Body of pancreas (tissue), 4 donors: ENCODE results near the gene SUMO3.

Experiments used
- POLR2A ChIP-seq, 3 donors: fragments of 450-650 bp; IDR thresholded peaks; one replicate each; pipeline ENCODE4 v1.6.1; 2016; ENCODE audit warnings: antibody characterized with exemption in 3 of 3, mild to moderate bottlenecking in 2 of 3
- TF ChIP-seq, protein P1 (sequence below), 7 experiments: fragments of 450-650 bp in 4 of 7; fragments of 200-600 bp in 3 of 7; sonication (generic) in 3 of 7; IDR thresholded peaks; one replicate each; pipeline ENCODE4 v1.5.1; 2016 to 2019; ENCODE audit warnings: antibody characterized with exemption in 7 of 7

DNA sequence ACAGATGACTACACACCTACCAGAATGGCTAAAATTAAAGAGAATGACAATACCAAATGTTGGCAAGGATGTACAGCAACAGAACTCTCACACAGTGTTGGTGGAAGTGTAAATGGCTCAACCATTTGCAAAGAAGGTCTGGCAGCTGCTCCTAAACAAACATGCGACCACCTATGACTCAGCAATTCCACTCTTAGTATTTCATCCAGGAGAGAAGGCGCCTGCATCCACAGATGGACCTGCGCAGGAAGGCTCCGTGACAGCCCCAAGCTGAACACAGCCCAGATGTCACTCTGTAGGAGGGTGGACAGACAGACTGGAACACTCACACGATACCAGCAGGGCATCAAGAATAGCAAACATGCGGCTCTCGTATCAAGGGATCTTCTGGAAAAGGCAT lies 48.9 kb upstream of the SUMO3 start:
- TF ChIP-seq, protein P1, sequence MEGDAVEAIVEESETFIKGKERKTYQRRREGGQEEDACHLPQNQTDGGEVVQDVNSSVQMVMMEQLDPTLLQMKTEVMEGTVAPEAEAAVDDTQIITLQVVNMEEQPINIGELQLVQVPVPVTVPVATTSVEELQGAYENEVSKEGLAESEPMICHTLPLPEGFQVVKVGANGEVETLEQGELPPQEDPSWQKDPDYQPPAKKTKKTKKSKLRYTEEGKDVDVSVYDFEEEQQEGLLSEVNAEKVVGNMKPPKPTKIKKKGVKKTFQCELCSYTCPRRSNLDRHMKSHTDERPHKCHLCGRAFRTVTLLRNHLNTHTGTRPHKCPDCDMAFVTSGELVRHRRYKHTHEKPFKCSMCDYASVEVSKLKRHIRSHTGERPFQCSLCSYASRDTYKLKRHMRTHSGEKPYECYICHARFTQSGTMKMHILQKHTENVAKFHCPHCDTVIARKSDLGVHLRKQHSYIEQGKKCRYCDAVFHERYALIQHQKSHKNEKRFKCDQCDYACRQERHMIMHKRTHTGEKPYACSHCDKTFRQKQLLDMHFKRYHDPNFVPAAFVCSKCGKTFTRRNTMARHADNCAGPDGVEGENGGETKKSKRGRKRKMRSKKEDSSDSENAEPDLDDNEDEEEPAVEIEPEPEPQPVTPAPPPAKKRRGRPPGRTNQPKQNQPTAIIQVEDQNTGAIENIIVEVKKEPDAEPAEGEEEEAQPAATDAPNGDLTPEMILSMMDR (IDR thresholded peaks at IDR 0.05), result no peak
- TF ChIP-seq POLR2A (IDR thresholded peaks at IDR 0.05), result no peak
